MCF 10A (cell line): ENCODE measurements around the gene RIPK3. TPM values are rescaled to one million over a fixed set of nuclear protein-coding genes. Genes with fewer than 3 reads are reported as not detected.

ENCODE experiments used
- BruUV-seq: library from RNA; stranded (reverse); fragments of 400-500 nt; replicated peaks from 2 replicates; lab custom pipeline; 2021; lab: Mats Ljungman, UMichigan
- CTCF ChIA-PET: fragments of 300-600 bp; sonication (Branson Sonifier 250); formaldehyde crosslinking; extraction: SDS; loops from one replicate; lab custom pipeline; 2021; ENCODE audit warnings: antibody characterized with exemption, inconsistent platforms; lab: Yijun Ruan, JAX
- POLR2A ChIA-PET: fragments of 300-600, 350-650 bp; sonication (Branson Sonifier 250); formaldehyde crosslinking; extraction: SDS; loops from one replicate; lab custom pipeline; 2020; ENCODE audit warnings: antibody characterized with exemption, inconsistent platforms; lab: Yijun Ruan, JAX
- DNase-seq: peaks from one replicate; pipeline ENCODE4 v3.0.0-alpha.2; 2018; ENCODE audit not compliant: unreplicated experiment
- H3K27ac Mint-ChIP-seq: one replicate; pipeline ENCODE4 v1.8.0; 2022; ENCODE audit warnings: mild to moderate bottlenecking, low read depth, mixed read lengths; ENCODE audit not compliant: unreplicated experiment
- H3K27me3 Mint-ChIP-seq: one replicate; pipeline ENCODE4 v1.8.0; 2022; ENCODE audit warnings: mixed read lengths; ENCODE audit not compliant: insufficient read depth, unreplicated experiment
- H3K36me3 Mint-ChIP-seq: one replicate; pipeline ENCODE4 v1.8.0; 2022; ENCODE audit warnings: mild to moderate bottlenecking, moderate library complexity, mixed read lengths; ENCODE audit not compliant: insufficient read depth, unreplicated experiment
- H3K4me1 Mint-ChIP-seq: one replicate; pipeline ENCODE4 v1.8.0; 2022; ENCODE audit warnings: mixed read lengths; ENCODE audit not compliant: insufficient read depth, unreplicated experiment
- H3K4me3 Mint-ChIP-seq: one replicate; pipeline ENCODE4 v1.8.0; 2022; ENCODE audit warnings: mild to moderate bottlenecking, moderate library complexity, mixed read lengths; ENCODE audit not compliant: unreplicated experiment
- H3K9me3 Mint-ChIP-seq: one replicate; pipeline ENCODE4 v1.8.0; 2022; ENCODE audit warnings: mixed read lengths; ENCODE audit not compliant: unreplicated experiment
- intact Hi-C: fragments of 100-400 bp; cut with micrococcal nuclease; formaldehyde crosslinking; loops from 2 replicates; pipeline ENCODE4 v1.14.1; 2022
- total RNA-seq: library from RNA; stranded (reverse); gene quantifications from 2 replicates; pipeline ENCODE4 v1.2.3, GENCODE V29; 2022
- TF ChIP-seq, protein P1 (sequence below): fragments of 200-600 bp; IDR thresholded peaks from one replicate; pipeline ENCODE4 v1.8.0; 2022; ENCODE audit warnings: antibody characterized with exemption, mild to moderate bottlenecking; ENCODE audit not compliant: unreplicated experiment

The RIPK3 gene
- total RNA-seq, 1 experiment from 2014 or later = not detected

DNA sequence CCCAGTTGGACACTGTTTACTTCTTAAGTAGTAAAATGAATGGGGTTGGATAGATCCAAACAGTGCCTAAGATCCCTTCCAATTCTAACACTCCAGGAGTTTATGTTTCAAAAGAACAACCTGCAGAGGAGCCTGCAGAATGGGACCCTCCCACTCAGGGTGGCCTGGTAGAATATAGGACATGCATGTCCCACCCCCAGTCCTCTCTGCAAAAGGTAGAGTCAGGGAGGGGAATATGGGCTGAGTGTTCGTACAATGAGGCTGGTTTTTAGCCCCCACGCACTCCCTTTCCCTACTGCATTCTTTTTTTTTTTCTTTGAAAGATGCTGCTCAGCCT, 47.2 kb upstream of the RIPK3 start:
- ChIA-PET POLR2A (interaction anchor here (0.5 kb wide), 1 partner anchor 32 kb away, joined by 3 read pairs; no protein-coding TSS in a partner anchor), CTCF (interaction anchor here (0.7 kb wide), 1 partner anchor 31 kb away, joined by 3 read pairs; no protein-coding TSS in a partner anchor)
- Mint-ChIP-seq H3K9me3 (no peaks in the 10 kb centered on the region), H3K4me3 (no peak overlapping the region), H3K27me3 (peaks cover 13% of the 10 kb centered on the region), H3K27ac (no peak overlapping the region), H3K4me1 (no peaks in the 10 kb centered on the region), H3K36me3 (no peaks in the 10 kb centered on the region)
- TF ChIP-seq, protein P1, sequence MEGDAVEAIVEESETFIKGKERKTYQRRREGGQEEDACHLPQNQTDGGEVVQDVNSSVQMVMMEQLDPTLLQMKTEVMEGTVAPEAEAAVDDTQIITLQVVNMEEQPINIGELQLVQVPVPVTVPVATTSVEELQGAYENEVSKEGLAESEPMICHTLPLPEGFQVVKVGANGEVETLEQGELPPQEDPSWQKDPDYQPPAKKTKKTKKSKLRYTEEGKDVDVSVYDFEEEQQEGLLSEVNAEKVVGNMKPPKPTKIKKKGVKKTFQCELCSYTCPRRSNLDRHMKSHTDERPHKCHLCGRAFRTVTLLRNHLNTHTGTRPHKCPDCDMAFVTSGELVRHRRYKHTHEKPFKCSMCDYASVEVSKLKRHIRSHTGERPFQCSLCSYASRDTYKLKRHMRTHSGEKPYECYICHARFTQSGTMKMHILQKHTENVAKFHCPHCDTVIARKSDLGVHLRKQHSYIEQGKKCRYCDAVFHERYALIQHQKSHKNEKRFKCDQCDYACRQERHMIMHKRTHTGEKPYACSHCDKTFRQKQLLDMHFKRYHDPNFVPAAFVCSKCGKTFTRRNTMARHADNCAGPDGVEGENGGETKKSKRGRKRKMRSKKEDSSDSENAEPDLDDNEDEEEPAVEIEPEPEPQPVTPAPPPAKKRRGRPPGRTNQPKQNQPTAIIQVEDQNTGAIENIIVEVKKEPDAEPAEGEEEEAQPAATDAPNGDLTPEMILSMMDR = no peak
- intact Hi-C loops = no loop called here
- DNase-seq = no peak
- no TSS peak for BruUV-seq

GRCh38 chr14:24385524-24385923, 45.7 kb upstream of the RIPK3 start:
- BruUV-seq = no TSS peak
- TF ChIP-seq, protein P1 = no peak
- H3K4me1 Mint-ChIP-seq = no peaks in the 10 kb centered on the region
- peaks cover 13% of the 10 kb centered on the region for H3K27me3 Mint-ChIP-seq
- no peak overlapping the region for H3K4me3 Mint-ChIP-seq
- intact Hi-C loops = no loop called here
- H3K9me3 Mint-ChIP-seq = no peaks in the 10 kb centered on the region
- H3K36me3 Mint-ChIP-seq = no peaks in the 10 kb centered on the region
- DNase-seq = no peak
- ChIA-PET POLR2A (interaction anchor here (0.9 kb wide), 1 partner anchor 23 kb away, joined by 3 read pairs; no protein-coding TSS in a partner anchor), CTCF (interaction anchor here (0.9 to 2.1 kb wide), 4 partner anchors 12 to 52 kb away, joined by 3 to 11 read pairs (median 6); no protein-coding TSS in a partner anchor)
- no peak overlapping the region for H3K27ac Mint-ChIP-seq

DNA sequence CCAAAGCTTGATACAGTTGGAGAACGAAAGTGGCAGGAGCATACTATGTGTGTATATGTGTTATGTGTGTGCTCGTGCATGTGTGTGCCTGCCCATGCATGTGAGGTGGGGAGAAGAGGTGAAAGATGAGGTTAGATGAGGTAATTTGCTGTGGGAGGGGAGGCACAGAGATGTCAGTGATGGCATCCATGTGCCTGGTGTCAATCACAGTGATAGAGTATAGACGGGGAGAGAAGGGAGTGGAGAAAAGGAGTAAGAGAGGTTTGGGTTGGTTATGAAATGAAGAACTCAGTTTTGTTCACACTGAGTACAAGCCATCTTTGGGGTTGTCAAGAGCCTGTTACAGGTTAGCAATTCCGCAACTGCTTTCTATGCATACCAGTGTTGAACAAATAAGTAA, 44.4 kb upstream of the RIPK3 start:
- Mint-ChIP-seq H3K4me3 (no peak overlapping the region), H3K9me3 (no peaks in the 10 kb centered on the region), H3K27me3 (peaks cover 13% of the 10 kb centered on the region), H3K36me3 (no peaks in the 10 kb centered on the region), H3K27ac (no peak overlapping the region), H3K4me1 (no peaks in the 10 kb centered on the region)
- BruUV-seq = no TSS peak
- intact Hi-C loops = no loop called here
- ChIA-PET POLR2A (no interaction called here), CTCF (interaction anchor here (0.6 to 1.3 kb wide), 3 partner anchors 41 to 53 kb away, joined by 3 to 5 read pairs (median 4); no protein-coding TSS in a partner anchor)
- no peak for DNase-seq
- TF ChIP-seq, protein P1 = no peak

DNA sequence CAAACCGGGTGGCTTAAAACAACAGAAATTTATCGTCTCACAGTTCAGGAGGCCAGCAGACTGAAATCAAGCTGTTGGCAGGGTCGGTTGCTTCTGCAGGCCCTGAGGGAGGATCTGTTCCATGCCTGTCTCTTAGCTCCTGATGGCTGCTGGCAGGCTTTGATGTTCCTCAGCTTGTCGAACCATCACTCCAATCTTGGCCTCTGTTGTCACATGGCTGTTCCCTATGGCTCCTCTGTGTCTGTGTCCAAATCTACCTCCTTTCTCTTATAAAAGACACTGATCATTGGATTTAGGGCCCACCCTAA, 42.2 kb upstream of the RIPK3 start:
- POLR2A ChIA-PET = interaction anchor here (0.7 kb wide), 2 partner anchors 14 to 71 kb away, joined by 3 to 5 read pairs; partner anchors contain the start of gene LTB4R
- DNase-seq = no peak
- TF ChIP-seq, protein P1 = no peak
- Mint-ChIP-seq H3K27me3 (peaks cover 13% of the 10 kb centered on the region), H3K27ac (no peak overlapping the region), H3K4me1 (no peaks in the 10 kb centered on the region), H3K36me3 (no peaks in the 10 kb centered on the region), H3K9me3 (no peaks in the 10 kb centered on the region), H3K4me3 (no peak overlapping the region)
- BruUV-seq = no TSS peak
- intact Hi-C loops = no loop called here
- CTCF ChIA-PET = interaction anchor here (0.7 to 2.3 kb wide), 6 partner anchors 17 to 1834 kb away, joined by 3 to 7 read pairs (median 4); no protein-coding TSS in a partner anchor
